ENCODE results near the gene FCN1.

The FCN1 gene

DNA sequence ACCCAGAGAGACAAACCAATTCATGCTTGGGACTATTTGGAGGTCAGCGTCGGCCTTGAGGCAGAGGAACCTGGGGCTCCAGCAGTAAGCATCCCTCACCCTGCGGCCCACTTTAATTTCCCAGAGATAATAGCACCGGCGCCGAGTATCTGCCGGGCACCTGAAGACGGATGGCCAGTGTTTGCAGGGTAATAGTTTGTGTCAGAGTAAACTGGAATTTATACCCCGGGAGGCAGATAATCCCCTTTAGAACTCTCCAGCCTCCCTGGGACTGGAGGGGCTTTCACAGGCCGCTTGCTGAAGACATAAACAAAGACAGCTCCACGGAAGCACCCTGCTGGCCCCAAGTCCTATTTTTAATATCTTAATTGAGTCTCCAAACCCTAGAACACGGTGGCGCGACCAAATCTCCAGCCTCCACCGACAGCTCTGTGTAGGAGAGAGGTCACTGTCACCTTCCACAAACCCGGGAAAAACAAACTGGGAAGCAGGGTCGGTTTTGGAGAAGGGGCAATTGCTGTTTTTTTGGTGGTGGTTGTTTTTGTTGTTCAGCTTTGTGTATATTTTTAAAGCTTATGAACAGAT lies 17.4 kb upstream of the FCN1 start:
- no peak overlapping the region for H3K9ac ChIP-seq (ENCODE audit: low read depth, low read length, poor library complexity, severe bottlenecking)

DNA sequence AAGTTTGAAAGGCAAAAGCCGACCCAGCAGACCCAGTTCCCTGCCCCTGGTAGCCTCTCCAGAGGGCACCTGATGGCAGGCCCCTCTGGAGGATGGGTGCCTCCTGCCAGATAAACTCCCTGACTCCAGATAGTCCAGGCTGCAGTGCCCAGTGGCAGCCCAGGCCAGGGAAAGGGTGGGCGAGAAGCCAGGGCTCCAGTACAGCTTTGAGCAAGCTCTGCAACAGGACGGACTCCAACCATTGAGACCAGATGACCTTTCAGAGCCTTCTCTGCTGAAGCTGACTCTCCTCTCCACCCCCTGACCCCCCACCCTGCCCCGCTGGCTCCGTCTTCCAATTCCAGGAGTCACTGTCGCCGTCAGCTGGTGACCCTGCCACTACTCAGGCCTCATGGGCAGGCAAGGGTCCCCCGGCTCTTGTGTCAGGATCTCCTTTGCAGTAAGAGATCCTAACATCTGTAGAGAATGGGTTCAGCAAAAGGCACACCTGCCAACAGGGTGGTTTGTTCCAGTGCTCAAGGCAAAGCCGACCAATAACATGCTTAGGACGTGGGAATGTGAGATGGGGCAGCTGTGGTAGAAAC lies 15.5 kb upstream of the FCN1 start:
- Histone ChIP-seq H3K9me2 (replicated peaks; ENCODE audit: low read depth, low read length) (no peaks in the 10 kb centered on the region), H3F3A (ENCODE audit: low read depth) (no peaks in the 10 kb centered on the region), H3K36me3 (ENCODE audit: insufficient read depth, low read length) (no peaks in the 10 kb centered on the region), H3K4me1 (ENCODE audit: insufficient read depth, low read length, poor library complexity, severe bottlenecking) (no peaks in the 10 kb centered on the region), H3K9ac (ENCODE audit: low read depth, low read length, poor library complexity, severe bottlenecking) (no peak overlapping the region), H3K9me3 (ENCODE audit: insufficient read depth, low read depth, low read length) (no peaks in the 10 kb centered on the region; the same call in 1 of the 2 replicates), H3K79me2 (ENCODE audit: insufficient read depth, low read length) (no peaks in the 10 kb centered on the region), H4K20me1 (ENCODE audit: insufficient read depth, low read length, poor library complexity, severe bottlenecking) (no peaks in the 10 kb centered on the region), H2AFZ (ENCODE audit: low read length) (no peak overlapping the region), H3K27me3 (ENCODE audit: insufficient read depth, low read length, poor library complexity, severe bottlenecking) (no peaks in the 10 kb centered on the region), H3K4me2 (ENCODE audit: low read depth, low read length, poor library complexity, severe bottlenecking) (no peak overlapping the region), H3K4me3 (ENCODE audit: low read length, poor library complexity, severe bottlenecking) (no peak overlapping the region)
- TF ChIP-seq, protein P1, sequence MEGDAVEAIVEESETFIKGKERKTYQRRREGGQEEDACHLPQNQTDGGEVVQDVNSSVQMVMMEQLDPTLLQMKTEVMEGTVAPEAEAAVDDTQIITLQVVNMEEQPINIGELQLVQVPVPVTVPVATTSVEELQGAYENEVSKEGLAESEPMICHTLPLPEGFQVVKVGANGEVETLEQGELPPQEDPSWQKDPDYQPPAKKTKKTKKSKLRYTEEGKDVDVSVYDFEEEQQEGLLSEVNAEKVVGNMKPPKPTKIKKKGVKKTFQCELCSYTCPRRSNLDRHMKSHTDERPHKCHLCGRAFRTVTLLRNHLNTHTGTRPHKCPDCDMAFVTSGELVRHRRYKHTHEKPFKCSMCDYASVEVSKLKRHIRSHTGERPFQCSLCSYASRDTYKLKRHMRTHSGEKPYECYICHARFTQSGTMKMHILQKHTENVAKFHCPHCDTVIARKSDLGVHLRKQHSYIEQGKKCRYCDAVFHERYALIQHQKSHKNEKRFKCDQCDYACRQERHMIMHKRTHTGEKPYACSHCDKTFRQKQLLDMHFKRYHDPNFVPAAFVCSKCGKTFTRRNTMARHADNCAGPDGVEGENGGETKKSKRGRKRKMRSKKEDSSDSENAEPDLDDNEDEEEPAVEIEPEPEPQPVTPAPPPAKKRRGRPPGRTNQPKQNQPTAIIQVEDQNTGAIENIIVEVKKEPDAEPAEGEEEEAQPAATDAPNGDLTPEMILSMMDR (conservative IDR thresholded peaks at IDR 0.05; ENCODE audit: low read length): no peak
- TF ChIP-seq EZH2phosphoT487 (IDR thresholded peaks at IDR 0.05; ENCODE audit: borderline replicate concordance): no peak

More for the DNA sequence above, 17.4 kb upstream of the FCN1 start:
- Histone ChIP-seq H3K4me1 (ENCODE audit: insufficient read depth, low read length, poor library complexity, severe bottlenecking) (no peaks in the 10 kb centered on the region), H4K20me1 (ENCODE audit: insufficient read depth, low read length, poor library complexity, severe bottlenecking) (no peaks in the 10 kb centered on the region), H2AFZ (ENCODE audit: low read length) (no peak overlapping the region), H3K36me3 (ENCODE audit: insufficient read depth, low read length) (no peaks in the 10 kb centered on the region), H3K4me2 (ENCODE audit: low read depth, low read length, poor library complexity, severe bottlenecking) (no peak overlapping the region), H3K9me3 (ENCODE audit: insufficient read depth, low read depth, low read length) (no peaks in the 10 kb centered on the region; the same call in 1 of the 2 replicates), H3K79me2 (ENCODE audit: insufficient read depth, low read length) (no peaks in the 10 kb centered on the region), H3F3A (ENCODE audit: low read depth) (no peaks in the 10 kb centered on the region), H3K27me3 (ENCODE audit: insufficient read depth, low read length, poor library complexity, severe bottlenecking) (no peaks in the 10 kb centered on the region), H3K9me2 (replicated peaks; ENCODE audit: low read depth, low read length) (no peaks in the 10 kb centered on the region), H3K4me3 (ENCODE audit: low read length, poor library complexity, severe bottlenecking) (no peak overlapping the region)
- no peak for TF ChIP-seq EZH2phosphoT487 (IDR thresholded peaks at IDR 0.05; ENCODE audit: borderline replicate concordance)
- TF ChIP-seq, protein P1 (conservative IDR thresholded peaks at IDR 0.05; ENCODE audit: low read length): no peak

DNA sequence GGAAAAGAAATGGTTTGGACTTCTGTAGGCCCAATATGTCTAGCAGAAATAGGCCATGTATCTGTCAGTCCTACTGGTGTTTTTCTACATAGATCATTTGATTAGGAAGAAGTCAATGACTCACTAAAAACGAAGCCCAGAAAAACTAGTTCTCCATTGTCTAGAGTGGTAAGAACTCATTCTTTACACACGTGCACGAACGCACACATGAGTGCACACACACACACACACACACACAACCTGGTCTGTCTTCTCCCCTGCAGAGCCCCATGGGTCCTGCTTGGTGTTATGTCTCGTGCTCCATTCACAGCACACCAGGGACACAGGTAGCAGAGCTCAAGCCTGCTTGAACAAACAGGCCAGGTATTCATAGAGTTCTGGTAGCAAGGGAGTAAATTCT lies 14.9 kb upstream of the FCN1 start:
- Histone ChIP-seq H3F3A (ENCODE audit: low read depth) (no peaks in the 10 kb centered on the region), H2AFZ (ENCODE audit: low read length) (no peak overlapping the region), H3K4me2 (ENCODE audit: low read depth, low read length, poor library complexity, severe bottlenecking) (no peak overlapping the region), H3K4me3 (ENCODE audit: low read length, poor library complexity, severe bottlenecking) (no peak overlapping the region), H3K36me3 (ENCODE audit: insufficient read depth, low read length) (no peaks in the 10 kb centered on the region), H3K27me3 (ENCODE audit: insufficient read depth, low read length, poor library complexity, severe bottlenecking) (no peaks in the 10 kb centered on the region), H4K20me1 (ENCODE audit: insufficient read depth, low read length, poor library complexity, severe bottlenecking) (no peaks in the 10 kb centered on the region), H3K9ac (ENCODE audit: low read depth, low read length, poor library complexity, severe bottlenecking) (no peak overlapping the region), H3K79me2 (ENCODE audit: insufficient read depth, low read length) (no peaks in the 10 kb centered on the region), H3K9me3 (ENCODE audit: insufficient read depth, low read depth, low read length) (no peaks in the 10 kb centered on the region; the same call in 1 of the 2 replicates), H3K4me1 (ENCODE audit: insufficient read depth, low read length, poor library complexity, severe bottlenecking) (no peaks in the 10 kb centered on the region), H3K9me2 (replicated peaks; ENCODE audit: low read depth, low read length) (no peaks in the 10 kb centered on the region)
- TF ChIP-seq, protein P1 (conservative IDR thresholded peaks at IDR 0.05; ENCODE audit: low read length): no peak
- no peak for TF ChIP-seq EZH2phosphoT487 (IDR thresholded peaks at IDR 0.05; ENCODE audit: borderline replicate concordance)

Data from Loucy (cell line).